LoVo (cell line): ENCODE data around the gene FGD6.
A peak's percentile ranks its signal among the peaks of the same experiment; 100 is the strongest.

Source experiments
- DNase-seq: peaks from one replicate; pipeline ENCODE4 v3.0.0-alpha.2; 2016; ENCODE audit warnings: low spot score

The FGD6 gene

GRCh38 chr12:95083938-95084337 lies 133.3 kb downstream of the FGD6 start:
- DNase-seq = peak; percentile 35

GRCh38 chr12:95083471-95083870 lies 133.8 kb downstream of the FGD6 start:
- DNase-seq = no peak

GRCh38 chr12:95077341-95077740 lies 139.9 kb downstream of the FGD6 start:
- DNase-seq = no peak

GRCh38 chr12:95074766-95075165 lies 142.5 kb downstream of the FGD6 start:
- no peak for DNase-seq

GRCh38 chr12:95073698-95074520 lies 143.4 kb downstream of the FGD6 start:
- no peak for DNase-seq

GRCh38 chr12:95072900-95073697 lies 144.2 kb downstream of the FGD6 start, which contains the start of gene NR2C1:
Gene NR2C1, minus strand, starts transcription at chr12:95073618. Its CDS starts 6,234 bp downstream, at chr12:95067384.
- DNase-seq = peak; percentile 98

- no peak for DNase-seq
Measured at GRCh38 chr12:95070378-95070777, 146.9 kb downstream of the FGD6 start.

- no peak for DNase-seq
Measured at GRCh38 chr12:95066091-95066855, 151.0 kb downstream of the FGD6 start.

- no peak for DNase-seq
Measured at GRCh38 chr12:95060951-95061350, 156.3 kb downstream of the FGD6 start.

GRCh38 chr12:95059984-95060383 lies 157.3 kb downstream of the FGD6 start:
- no peak for DNase-seq

- no peak for DNase-seq
Measured at GRCh38 chr12:95057424-95057823, 159.8 kb downstream of the FGD6 start.

GRCh38 chr12:95055057-95055456 lies 162.2 kb downstream of the FGD6 start:
- DNase-seq = no peak

- DNase-seq = no peak
Measured at GRCh38 chr12:95054206-95054605, 163.1 kb downstream of the FGD6 start.

- DNase-seq = no peak
Measured at GRCh38 chr12:95051241-95051640, 166.0 kb downstream of the FGD6 start.

GRCh38 chr12:95037906-95038305 lies 179.4 kb downstream of the FGD6 start:
- DNase-seq = no peak

GRCh38 chr12:95034750-95035149 lies 182.5 kb downstream of the FGD6 start:
- no peak for DNase-seq
